ENCODE data around the gene C1orf232.
A peak's percentile ranks its signal among the peaks of the same experiment; 100 is the strongest.

C1orf232 gene

DNA sequence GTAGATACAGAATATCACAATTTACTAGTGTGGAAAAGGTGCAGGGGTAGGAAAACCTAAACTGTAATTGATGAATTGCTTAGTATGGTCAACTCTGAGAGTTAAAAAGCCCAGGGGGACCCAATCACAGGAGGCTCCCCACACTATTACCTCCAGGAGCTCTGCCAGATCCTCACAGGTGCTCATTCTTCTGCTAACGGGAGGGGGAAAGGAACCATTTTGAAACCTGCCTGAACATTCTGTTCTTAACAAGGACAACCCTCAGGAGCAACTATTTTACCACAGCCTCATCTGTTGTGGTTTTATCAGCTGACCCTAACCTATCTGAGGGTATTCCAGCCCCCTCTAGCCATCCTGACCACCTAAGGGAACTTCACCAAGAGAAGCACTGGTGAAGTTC lies 38.1 kb downstream of the C1orf232 start:
- no peak overlapping the region for H3K27ac ChIP-seq (ENCODE audit: low read length)
- H3K9ac ChIP-seq (ENCODE audit: low read length in 2 of 2), result no peak overlapping the region
- no peaks in the 10 kb centered on the region for H3K27me3 ChIP-seq (ENCODE audit: control insufficient read depth in 1 of 2, insufficient read depth in 2 of 2, low read length in 2 of 2)
- no peaks in the 10 kb centered on the region for H3K9me3 ChIP-seq (ENCODE audit: control insufficient read depth in 2 of 2, low read length in 2 of 2)
- peaks cover 3% of the 10 kb centered on the region for H3K4me1 ChIP-seq (ENCODE audit: control insufficient read depth, insufficient read depth, low read length)
- H3K36me3 ChIP-seq (ENCODE audit: control insufficient read depth in 2 of 2, insufficient read depth in 2 of 2, low read length in 2 of 2), result no peaks in the 10 kb centered on the region
- H3K4me3 ChIP-seq (ENCODE audit: low read length in 2 of 2), result no peak overlapping the region

DNA sequence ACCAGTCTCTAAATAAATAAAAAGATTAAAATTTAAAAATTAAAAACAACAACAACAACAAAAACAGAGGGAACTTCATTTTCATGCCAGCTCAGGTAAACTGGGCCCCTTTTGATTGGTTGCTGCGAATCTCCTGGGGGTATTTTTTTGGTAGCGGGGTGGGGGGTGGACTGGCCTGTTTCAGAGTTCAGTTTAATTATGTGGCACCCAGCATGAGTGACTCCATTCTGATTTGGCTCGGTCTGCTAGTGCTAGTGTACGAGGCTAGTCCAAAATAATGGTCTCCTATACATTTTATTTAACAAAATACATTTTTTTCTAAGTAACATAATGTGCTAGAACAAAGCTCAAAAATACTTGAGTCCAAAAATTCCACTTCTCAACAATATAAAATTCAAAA lies 39.0 kb downstream of the C1orf232 start:
- Histone ChIP-seq H3K4me3 (ENCODE audit: low read length in 2 of 2) (no peak overlapping the region), H3K9me3 (ENCODE audit: control insufficient read depth in 2 of 2, low read length in 2 of 2) (no peaks in the 10 kb centered on the region)

GRCh38 chr1:26127235-26128163 lies 41.3 kb downstream of the C1orf232 start:
- Histone ChIP-seq H3K4me3 (ENCODE audit: low read length in 2 of 2) (peak overlapping the region in 1 of 2 donors; percentile 22), H3K9ac (ENCODE audit: low read length in 2 of 2) (peak overlapping the region in 1 of 2 donors; percentile 12), H3K9me3 (ENCODE audit: control insufficient read depth in 2 of 2, low read length in 2 of 2) (no peaks in the 10 kb centered on the region), H3K36me3 (ENCODE audit: control insufficient read depth in 2 of 2, insufficient read depth in 2 of 2, low read length in 2 of 2) (no peaks in the 10 kb centered on the region), H3K27ac (ENCODE audit: low read length) (no peak overlapping the region), H3K27me3 (ENCODE audit: control insufficient read depth in 1 of 2, insufficient read depth in 2 of 2, low read length in 2 of 2) (no peaks in the 10 kb centered on the region), H3K4me1 (ENCODE audit: control insufficient read depth, insufficient read depth, low read length) (peaks cover 3% of the 10 kb centered on the region)

More for the DNA sequence above, 39.0 kb downstream of the C1orf232 start:
- H3K36me3 ChIP-seq (ENCODE audit: control insufficient read depth in 2 of 2, insufficient read depth in 2 of 2, low read length in 2 of 2), result no peaks in the 10 kb centered on the region
- no peak overlapping the region for H3K9ac ChIP-seq (ENCODE audit: low read length in 2 of 2)
- no peak overlapping the region for H3K27ac ChIP-seq (ENCODE audit: low read length)
- peaks cover 3% of the 10 kb centered on the region for H3K4me1 ChIP-seq (ENCODE audit: control insufficient read depth, insufficient read depth, low read length)
- no peaks in the 10 kb centered on the region for H3K27me3 ChIP-seq (ENCODE audit: control insufficient read depth in 1 of 2, insufficient read depth in 2 of 2, low read length in 2 of 2)

- Histone ChIP-seq H3K4me3 (ENCODE audit: low read length in 2 of 2) (no peak overlapping the region), H3K27me3 (ENCODE audit: control insufficient read depth in 1 of 2, insufficient read depth in 2 of 2, low read length in 2 of 2) (no peaks in the 10 kb centered on the region), H3K9ac (ENCODE audit: low read length in 2 of 2) (no peak overlapping the region), H3K4me1 (ENCODE audit: control insufficient read depth, insufficient read depth, low read length) (peaks cover 9% of the 10 kb centered on the region), H3K27ac (ENCODE audit: low read length) (no peak overlapping the region), H3K36me3 (ENCODE audit: control insufficient read depth in 2 of 2, insufficient read depth in 2 of 2, low read length in 2 of 2) (peaks cover 0 to 3% of the 10 kb centered on the region in 2 donors), H3K9me3 (ENCODE audit: control insufficient read depth in 2 of 2, low read length in 2 of 2) (no peaks in the 10 kb centered on the region)
Measured at GRCh38 chr1:26126321-26127084, 42.3 kb downstream of the C1orf232 start.

DNA sequence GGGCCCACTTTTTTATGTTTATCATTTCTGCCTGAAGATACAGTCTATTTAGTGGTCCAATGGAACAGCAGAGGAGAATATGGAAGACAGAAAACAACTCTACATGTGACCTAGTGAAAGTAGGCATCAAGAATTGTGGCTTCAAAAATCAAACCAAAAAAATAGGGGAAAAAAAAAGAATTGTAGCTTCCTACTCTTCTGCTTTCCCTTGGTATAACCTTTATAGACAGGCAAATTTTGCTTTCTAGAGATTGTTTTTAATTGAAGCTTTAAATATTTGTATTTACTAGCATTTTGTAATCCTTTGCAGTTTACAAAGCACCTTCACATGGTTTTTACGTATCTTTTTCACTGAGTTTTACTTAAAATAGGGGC lies 42.8 kb downstream of the C1orf232 start:
- H3K27ac ChIP-seq (ENCODE audit: low read length), result no peak overlapping the region
- H3K9me3 ChIP-seq (ENCODE audit: control insufficient read depth in 2 of 2, low read length in 2 of 2), result no peaks in the 10 kb centered on the region
- no peaks in the 10 kb centered on the region for H3K27me3 ChIP-seq (ENCODE audit: control insufficient read depth in 1 of 2, insufficient read depth in 2 of 2, low read length in 2 of 2)
- H3K4me3 ChIP-seq (ENCODE audit: low read length in 2 of 2), result no peak overlapping the region
- H3K9ac ChIP-seq (ENCODE audit: low read length in 2 of 2), result no peak overlapping the region
- H3K4me1 ChIP-seq (ENCODE audit: control insufficient read depth, insufficient read depth, low read length), result peaks cover 9% of the 10 kb centered on the region
- H3K36me3 ChIP-seq (ENCODE audit: control insufficient read depth in 2 of 2, insufficient read depth in 2 of 2, low read length in 2 of 2), result peaks cover 0 to 3% of the 10 kb centered on the region in 2 donors

DNA sequence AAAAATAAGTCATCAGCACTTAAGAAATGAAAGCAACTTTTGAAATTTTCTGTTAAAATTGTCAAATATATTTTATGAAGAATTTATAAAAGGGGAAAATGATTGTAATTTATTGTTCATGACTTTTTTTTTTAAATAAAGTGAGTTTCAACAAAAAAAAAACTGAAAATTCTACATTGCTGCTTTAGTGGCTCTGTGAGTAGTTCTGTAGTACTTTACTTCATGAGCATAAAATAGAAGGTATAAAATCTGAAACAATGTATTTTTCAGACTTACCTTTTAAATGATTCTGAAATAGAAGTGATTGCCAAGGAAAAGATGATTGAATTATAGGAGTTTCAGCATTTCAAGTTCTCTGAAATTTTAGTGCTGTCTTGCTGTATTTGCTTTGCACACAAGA lies 43.4 kb downstream of the C1orf232 start:
- peaks cover 9% of the 10 kb centered on the region for H3K4me1 ChIP-seq (ENCODE audit: control insufficient read depth, insufficient read depth, low read length)
- H3K9me3 ChIP-seq (ENCODE audit: control insufficient read depth in 2 of 2, low read length in 2 of 2), result no peaks in the 10 kb centered on the region
- H3K4me3 ChIP-seq (ENCODE audit: low read length in 2 of 2), result no peak overlapping the region
- H3K27ac ChIP-seq (ENCODE audit: low read length), result no peak overlapping the region
- H3K9ac ChIP-seq (ENCODE audit: low read length in 2 of 2), result no peak overlapping the region
- H3K36me3 ChIP-seq (ENCODE audit: control insufficient read depth in 2 of 2, insufficient read depth in 2 of 2, low read length in 2 of 2), result peaks cover 0 to 3% of the 10 kb centered on the region in 2 donors
- H3K27me3 ChIP-seq (ENCODE audit: control insufficient read depth in 1 of 2, insufficient read depth in 2 of 2, low read length in 2 of 2), result no peaks in the 10 kb centered on the region

DNA sequence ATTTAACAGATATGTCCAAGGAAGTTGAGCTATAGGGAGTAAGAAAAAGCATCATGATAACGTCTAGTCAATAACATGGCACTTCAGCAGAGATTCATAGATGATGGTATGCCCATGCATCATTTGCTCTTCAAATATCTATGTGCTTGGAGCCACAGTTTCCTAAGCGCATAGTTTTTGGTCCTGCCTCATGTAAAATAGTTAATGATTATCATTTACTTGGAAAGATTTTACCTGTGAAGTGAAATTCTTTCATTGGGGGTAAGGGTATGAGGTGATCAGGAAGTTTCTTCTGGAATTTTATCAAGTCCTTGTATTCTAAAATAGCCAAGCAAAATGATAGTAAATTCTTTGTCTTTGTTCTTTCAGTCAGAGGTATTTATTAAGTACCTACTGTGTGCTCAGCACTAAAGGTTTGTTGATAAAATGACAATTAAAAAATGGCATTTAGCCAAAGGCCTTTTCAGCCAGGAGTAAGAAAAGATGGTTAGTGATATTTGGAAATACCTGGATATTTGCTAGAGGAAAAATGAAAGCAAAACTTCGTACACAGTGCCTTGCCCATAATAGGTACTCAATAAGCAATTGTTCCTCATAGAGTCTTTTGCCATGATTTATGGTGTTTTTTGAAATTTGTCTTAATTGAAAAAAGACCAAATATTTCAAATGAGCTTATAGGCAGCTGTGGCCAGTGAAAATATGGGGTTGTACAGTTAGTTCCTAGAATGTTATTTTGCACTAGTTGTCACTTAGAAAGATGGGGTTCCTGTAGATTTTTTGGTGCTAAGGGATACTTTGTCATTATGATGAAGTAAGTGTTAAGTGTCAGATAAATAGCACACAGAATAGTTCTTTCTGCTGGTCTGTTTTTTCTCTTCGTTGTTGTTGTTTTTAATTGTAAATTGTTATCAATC lies 44.1 kb downstream of the C1orf232 start:
- H3K27me3 ChIP-seq (ENCODE audit: control insufficient read depth in 1 of 2, insufficient read depth in 2 of 2, low read length in 2 of 2), result no peaks in the 10 kb centered on the region
- H3K4me3 ChIP-seq (ENCODE audit: low read length in 2 of 2), result no peak overlapping the region
- H3K36me3 ChIP-seq (ENCODE audit: control insufficient read depth in 2 of 2, insufficient read depth in 2 of 2, low read length in 2 of 2), result peaks cover 0 to 3% of the 10 kb centered on the region in 2 donors
- no peaks in the 10 kb centered on the region for H3K9me3 ChIP-seq (ENCODE audit: control insufficient read depth in 2 of 2, low read length in 2 of 2)
- H3K27ac ChIP-seq (ENCODE audit: low read length), result no peak overlapping the region
- H3K9ac ChIP-seq (ENCODE audit: low read length in 2 of 2), result no peak overlapping the region
- peaks cover 9% of the 10 kb centered on the region for H3K4me1 ChIP-seq (ENCODE audit: control insufficient read depth, insufficient read depth, low read length)

- Histone ChIP-seq H3K27ac (ENCODE audit: low read length) (no peak overlapping the region), H3K9ac (ENCODE audit: low read length in 2 of 2) (no peak overlapping the region), H3K4me1 (ENCODE audit: control insufficient read depth, insufficient read depth, low read length) (peaks cover 9% of the 10 kb centered on the region)
Measured at GRCh38 chr1:26122988-26123973, 45.5 kb downstream of the C1orf232 start.

DNA sequence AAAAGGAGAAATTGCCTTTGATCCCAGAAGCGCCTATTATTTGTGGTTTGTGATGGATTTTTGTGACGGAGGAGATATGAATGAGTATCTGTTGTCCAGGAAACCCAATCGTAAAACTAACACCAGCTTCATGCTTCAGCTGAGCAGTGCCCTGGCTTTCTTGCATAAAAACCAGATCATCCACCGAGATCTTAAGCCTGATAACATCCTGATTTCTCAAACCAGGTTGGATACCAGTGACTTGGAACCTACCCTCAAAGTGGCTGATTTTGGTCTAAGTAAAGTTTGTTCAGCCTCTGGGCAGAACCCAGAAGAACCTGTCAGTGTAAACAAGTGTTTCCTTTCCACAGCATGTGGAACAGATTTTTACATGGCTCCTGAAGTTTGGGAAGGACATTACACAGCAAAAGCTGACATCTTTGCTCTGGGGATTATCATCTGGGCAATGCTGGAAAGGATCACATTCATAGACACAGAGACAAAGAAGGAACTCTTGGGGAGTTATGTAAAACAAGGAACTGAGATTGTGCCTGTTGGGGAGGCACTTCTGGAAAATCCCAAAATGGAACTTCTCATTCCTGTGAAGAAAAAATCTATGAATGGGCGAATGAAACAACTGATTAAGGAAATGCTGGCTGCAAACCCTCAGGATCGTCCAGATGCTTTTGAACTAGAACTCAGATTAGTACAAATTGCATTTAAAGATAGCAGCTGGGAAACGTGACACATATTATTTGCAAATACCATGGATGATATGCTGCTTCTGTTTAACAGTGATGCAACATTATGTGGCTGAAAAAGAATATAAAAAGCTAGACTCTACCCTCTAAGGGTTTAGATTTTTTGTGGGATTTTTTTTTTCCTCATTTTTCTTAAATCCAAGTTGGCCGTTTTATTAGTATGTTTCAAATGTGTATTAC lies 46.6 kb downstream of the C1orf232 start:
- peaks cover 6% of the 10 kb centered on the region for H3K4me1 ChIP-seq (ENCODE audit: control insufficient read depth, insufficient read depth, low read length)

More at GRCh38 chr1:26122988-26123973, 45.5 kb downstream of the C1orf232 start:
- Histone ChIP-seq H3K4me3 (ENCODE audit: low read length in 2 of 2) (no peak overlapping the region), H3K9me3 (ENCODE audit: control insufficient read depth in 2 of 2, low read length in 2 of 2) (no peaks in the 10 kb centered on the region), H3K27me3 (ENCODE audit: control insufficient read depth in 1 of 2, insufficient read depth in 2 of 2, low read length in 2 of 2) (no peaks in the 10 kb centered on the region), H3K36me3 (ENCODE audit: control insufficient read depth in 2 of 2, insufficient read depth in 2 of 2, low read length in 2 of 2) (peaks cover 0 to 9% of the 10 kb centered on the region in 2 donors)

More for the DNA sequence above, 46.6 kb downstream of the C1orf232 start:
- Histone ChIP-seq H3K27me3 (ENCODE audit: control insufficient read depth in 1 of 2, insufficient read depth in 2 of 2, low read length in 2 of 2) (no peaks in the 10 kb centered on the region), H3K27ac (ENCODE audit: low read length) (peak overlapping the region; percentile 49), H3K9me3 (ENCODE audit: control insufficient read depth in 2 of 2, low read length in 2 of 2) (no peaks in the 10 kb centered on the region), H3K36me3 (ENCODE audit: control insufficient read depth in 2 of 2, insufficient read depth in 2 of 2, low read length in 2 of 2) (peaks cover 0 to 12% of the 10 kb centered on the region in 2 donors), H3K9ac (ENCODE audit: low read length in 2 of 2) (peak overlapping the region in 1 of 2 donors; percentile 36), H3K4me3 (ENCODE audit: low read length in 2 of 2) (no peak overlapping the region)
